Suppressor macrophage treated with lipopolysaccharide for 1 hour (primary cell): ENCODE data around the gene ATOH1.

ENCODE experiments used
- DNase-seq, 3 donors: peaks; one replicate each; pipeline ENCODE4 v3.0.0-alpha.2; 2020 to 2022

ATOH1 gene, protein sequence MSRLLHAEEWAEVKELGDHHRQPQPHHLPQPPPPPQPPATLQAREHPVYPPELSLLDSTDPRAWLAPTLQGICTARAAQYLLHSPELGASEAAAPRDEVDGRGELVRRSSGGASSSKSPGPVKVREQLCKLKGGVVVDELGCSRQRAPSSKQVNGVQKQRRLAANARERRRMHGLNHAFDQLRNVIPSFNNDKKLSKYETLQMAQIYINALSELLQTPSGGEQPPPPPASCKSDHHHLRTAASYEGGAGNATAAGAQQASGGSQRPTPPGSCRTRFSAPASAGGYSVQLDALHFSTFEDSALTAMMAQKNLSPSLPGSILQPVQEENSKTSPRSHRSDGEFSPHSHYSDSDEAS

DNA sequence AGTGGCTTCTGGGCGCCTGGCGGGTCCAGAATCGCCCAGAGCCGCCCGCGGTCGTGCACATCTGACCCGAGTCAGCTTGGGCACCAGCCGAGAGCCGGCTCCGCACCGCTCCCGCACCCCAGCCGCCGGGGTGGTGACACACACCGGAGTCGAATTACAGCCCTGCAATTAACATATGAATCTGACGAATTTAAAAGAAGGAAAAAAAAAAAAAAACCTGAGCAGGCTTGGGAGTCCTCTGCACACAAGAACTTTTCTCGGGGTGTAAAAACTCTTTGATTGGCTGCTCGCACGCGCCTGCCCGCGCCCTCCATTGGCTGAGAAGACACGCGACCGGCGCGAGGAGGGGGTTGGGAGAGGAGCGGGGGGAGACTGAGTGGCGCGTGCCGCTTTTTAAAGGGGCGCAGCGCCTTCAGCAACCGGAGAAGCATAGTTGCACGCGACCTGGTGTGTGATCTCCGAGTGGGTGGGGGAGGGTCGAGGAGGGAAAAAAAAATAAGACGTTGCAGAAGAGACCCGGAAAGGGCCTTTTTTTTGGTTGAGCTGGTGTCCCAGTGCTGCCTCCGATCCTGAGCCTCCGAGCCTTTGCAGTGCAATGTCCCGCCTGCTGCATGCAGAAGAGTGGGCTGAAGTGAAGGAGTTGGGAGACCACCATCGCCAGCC lies at the start of gene ATOH1:
Gene ATOH1, plus strand, starts transcription at position 422 of the 663 bp plus-strand sequence. Its CDS starts 174 bp downstream, at position 596.
- peak in 2 of 3 donors; percentile 3 to 5 for DNase-seq

GRCh38 chr4:93779228-93779627 lies 49.3 kb upstream of the ATOH1 start:
- DNase-seq: no peak

DNA sequence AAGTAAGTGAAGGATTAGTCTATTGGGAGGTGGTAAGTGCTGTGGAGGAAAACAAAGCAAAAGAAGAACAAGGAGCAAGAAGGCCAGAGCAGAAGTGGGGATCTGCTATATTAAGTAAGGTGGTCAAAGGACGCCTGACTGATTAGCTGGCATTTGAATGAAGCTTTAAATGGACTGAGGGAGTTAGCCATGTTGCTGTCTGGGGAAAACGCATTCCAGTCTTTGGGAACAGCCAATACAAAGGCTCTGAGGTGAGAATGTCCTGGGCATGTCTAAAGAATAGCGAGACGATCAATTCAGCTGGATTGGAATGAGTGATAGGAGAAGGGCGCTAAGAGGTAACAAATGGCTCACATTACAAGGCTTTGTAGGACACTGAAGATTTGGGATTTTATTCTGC lies 48.5 kb upstream of the ATOH1 start:
- no peak for DNase-seq

- no peak for DNase-seq
These were observed 47.4 kb upstream of the ATOH1 start for GRCh38 chr4:93781198-93781597.

- DNase-seq: no peak
These were observed 42.4 kb upstream of the ATOH1 start for GRCh38 chr4:93786149-93786548.

- DNase-seq: peak in 2 of 3 donors; percentile 11 to 13
These were observed 39.8 kb upstream of the ATOH1 start for GRCh38 chr4:93788712-93789111.

- DNase-seq: peak; percentile 71 to 79 (median 73)
These were observed 36.9 kb upstream of the ATOH1 start for GRCh38 chr4:93791570-93792195.

GRCh38 chr4:93802045-93802444 lies 26.5 kb upstream of the ATOH1 start:
- DNase-seq: no peak

- no peak for DNase-seq
These were observed 18.8 kb upstream of the ATOH1 start for GRCh38 chr4:93809773-93810172.

GRCh38 chr4:93810340-93810992 lies 18.1 kb upstream of the ATOH1 start:
- DNase-seq: no peak

- no peak for DNase-seq
These were observed 15.5 kb upstream of the ATOH1 start for GRCh38 chr4:93813092-93813491.

GRCh38 chr4:93814141-93814540 lies 14.4 kb upstream of the ATOH1 start:
- no peak for DNase-seq

GRCh38 chr4:93814722-93815121 lies 13.8 kb upstream of the ATOH1 start:
- DNase-seq: peak; percentile 80 to 89 (median 87)

DNA sequence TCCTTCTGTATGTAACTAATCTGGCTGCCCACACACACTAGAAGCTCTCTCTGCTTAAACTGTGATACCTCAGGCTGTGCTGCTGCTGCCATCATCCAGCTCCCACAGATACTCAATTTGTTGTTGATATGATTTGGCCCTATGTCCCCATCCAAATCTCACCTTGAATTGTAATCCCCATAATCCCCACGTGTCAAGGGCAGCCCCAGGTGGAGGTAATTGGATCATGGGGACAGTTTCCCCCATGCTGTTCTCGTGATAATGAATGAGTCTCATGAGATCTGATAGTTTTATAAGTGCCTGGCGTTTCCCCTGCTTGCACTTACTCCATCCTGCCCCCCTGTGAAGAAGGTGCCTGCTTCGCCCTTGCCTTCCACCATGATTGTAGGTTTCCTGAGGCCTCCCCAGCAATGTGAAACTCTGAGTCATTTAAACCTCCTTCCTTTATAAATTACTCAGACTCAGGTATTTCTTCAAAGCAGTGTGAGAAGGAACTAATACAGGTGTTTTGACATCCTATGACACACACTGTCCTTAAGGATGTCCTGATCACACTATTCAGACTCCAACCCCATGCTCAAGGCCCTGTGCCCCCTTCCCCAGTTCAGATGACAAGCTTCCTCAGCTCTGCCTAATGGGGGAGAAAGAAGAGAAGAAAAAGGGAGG lies 2.9 kb upstream of the ATOH1 start:
- no peak for DNase-seq

DNA sequence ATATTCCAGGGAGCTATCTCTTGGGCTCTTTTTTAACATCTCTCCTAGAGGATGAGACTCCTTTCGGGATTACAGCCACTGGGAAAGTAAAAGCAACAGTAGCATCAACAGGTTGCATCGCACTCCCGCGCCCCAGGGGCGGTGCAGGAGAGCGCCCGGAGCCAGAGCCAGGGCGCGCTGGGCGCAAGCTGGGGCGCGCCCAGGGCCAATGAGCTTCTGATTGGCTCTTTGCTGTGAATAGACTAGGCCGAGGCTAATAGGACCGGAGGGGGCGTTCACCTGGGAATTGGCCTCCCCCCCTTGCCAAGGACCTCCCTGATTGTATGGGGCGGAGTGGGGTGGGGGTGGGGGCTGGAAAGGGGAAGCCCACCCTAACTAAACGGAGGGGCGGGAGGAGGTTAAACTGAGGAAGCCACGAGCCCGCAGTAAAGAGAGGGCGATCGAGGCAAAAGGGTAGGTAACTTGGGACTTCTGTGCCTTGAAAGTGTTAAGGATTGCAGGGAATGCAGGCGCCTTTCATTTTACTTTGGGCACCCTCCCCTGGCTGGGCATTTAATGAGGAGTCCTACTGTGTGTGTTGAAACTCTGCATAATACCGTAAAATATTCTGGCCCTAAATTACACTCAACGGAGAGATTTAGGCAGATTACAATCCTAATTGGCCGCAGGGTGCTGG lies 1.1 kb upstream of the ATOH1 start:
- no peak for DNase-seq

- DNase-seq: peak in 1 of 3 donors; percentile 9
These were observed 654 bp downstream of the ATOH1 start for GRCh38 chr4:93828995-93829819.

GRCh38 chr4:93829820-93830687 lies 1.5 kb downstream of the ATOH1 start:
- no peak for DNase-seq

- no peak for DNase-seq
These were observed 3.4 kb downstream of the ATOH1 start for GRCh38 chr4:93831716-93832496.
